C4-2B (cell line): Measurements from ENCODE around the gene HIPK3.

ENCODE experiments used
- CTCF ChIP-seq: fragments of 450-650 bp; conservative IDR thresholded peaks from 2 replicates; pipeline ENCODE4 v1.5.1; 2017; ENCODE audit warnings: mild to moderate bottlenecking
- ZFX ChIP-seq: fragments of 450-650 bp; IDR thresholded peaks from 2 replicates; pipeline ENCODE4 v1.6.1; 2017

GRCh38 chr11:33257897-33258630 lies 883 bp downstream of the HIPK3 start:
- TF ChIP-seq CTCF, result peak; percentile 19; the same call in 1 of the 2 replicates
- peak; percentile 83 for TF ChIP-seq ZFX
